ENCODE results near the gene STRA8. TPM values are rescaled to one million over a fixed set of nuclear protein-coding genes. Genes with fewer than 3 reads are reported as not detected.
A peak's percentile ranks its signal among the peaks of the same experiment; 100 is the strongest.

The STRA8 gene
- total and polyA plus RNA-seq, 2 donors from 2014 or later = 0.43 TPM; not detected in 1

DNA sequence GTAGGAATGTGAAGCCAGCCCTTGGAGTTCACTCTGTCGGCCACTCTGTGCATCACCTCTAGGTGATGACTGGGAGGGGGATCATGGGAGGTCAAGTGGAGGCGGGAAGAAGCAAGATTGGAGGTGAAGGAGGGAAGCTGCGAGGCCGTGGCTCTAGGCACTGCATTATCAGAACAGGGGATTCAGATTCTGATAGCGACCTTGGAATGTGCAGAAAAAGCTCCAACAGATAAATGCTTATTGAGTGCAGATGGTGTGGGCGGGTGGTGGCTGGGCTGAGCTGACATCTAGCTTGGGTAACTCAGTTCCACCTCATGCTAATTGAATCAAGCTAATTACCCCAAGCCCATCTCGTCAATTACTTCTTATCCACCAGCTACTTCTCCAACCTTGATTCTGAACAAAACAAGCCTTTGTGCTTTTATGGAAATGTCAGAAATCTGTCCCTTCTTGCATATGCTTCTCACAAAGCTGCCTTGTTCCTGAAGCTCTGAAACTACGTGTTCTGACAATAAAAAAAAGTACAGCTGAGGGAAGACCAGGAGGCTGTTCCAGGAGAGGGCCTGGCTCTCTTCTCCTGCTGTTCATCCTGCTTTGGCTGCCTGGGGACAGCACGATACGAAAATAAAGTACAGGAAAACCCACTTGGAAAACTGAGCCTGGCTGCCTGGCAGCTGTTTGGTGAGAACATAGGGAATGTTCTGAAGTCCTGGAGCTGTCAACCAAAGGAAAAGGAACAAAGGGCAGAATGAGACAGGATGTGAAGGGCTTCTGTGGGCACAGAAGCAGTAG, 27.5 kb downstream of the STRA8 start:
- no peaks in the 10 kb centered on the region for H3K27me3 ChIP-seq (ENCODE audit: control insufficient read depth, insufficient read depth, low read length)
- intact Hi-C loops (cut with DNase I) = no loop called here
- TF ChIP-seq, protein P1, sequence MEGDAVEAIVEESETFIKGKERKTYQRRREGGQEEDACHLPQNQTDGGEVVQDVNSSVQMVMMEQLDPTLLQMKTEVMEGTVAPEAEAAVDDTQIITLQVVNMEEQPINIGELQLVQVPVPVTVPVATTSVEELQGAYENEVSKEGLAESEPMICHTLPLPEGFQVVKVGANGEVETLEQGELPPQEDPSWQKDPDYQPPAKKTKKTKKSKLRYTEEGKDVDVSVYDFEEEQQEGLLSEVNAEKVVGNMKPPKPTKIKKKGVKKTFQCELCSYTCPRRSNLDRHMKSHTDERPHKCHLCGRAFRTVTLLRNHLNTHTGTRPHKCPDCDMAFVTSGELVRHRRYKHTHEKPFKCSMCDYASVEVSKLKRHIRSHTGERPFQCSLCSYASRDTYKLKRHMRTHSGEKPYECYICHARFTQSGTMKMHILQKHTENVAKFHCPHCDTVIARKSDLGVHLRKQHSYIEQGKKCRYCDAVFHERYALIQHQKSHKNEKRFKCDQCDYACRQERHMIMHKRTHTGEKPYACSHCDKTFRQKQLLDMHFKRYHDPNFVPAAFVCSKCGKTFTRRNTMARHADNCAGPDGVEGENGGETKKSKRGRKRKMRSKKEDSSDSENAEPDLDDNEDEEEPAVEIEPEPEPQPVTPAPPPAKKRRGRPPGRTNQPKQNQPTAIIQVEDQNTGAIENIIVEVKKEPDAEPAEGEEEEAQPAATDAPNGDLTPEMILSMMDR (IDR thresholded peaks at IDR 0.05; ENCODE audit: borderline replicate concordance, extremely low read depth, insufficient read depth) = no peak
- H3K9me3 ChIP-seq (ENCODE audit: control insufficient read depth in 2 of 3, insufficient read depth in 1 of 3, low read length in 3 of 3) = no peaks in the 10 kb centered on the region
- DNase-seq = peak in 1 of 5 donors; percentile 30
- H3K27ac ChIP-seq (ENCODE audit: low read depth in 2 of 2, low read length in 2 of 2) = no peak overlapping the region
- no peaks in the 10 kb centered on the region for H3K4me1 ChIP-seq (ENCODE audit: control insufficient read depth in 2 of 3, insufficient read depth in 2 of 3, low read depth in 1 of 3, low read length in 3 of 3)
- H3K4me3 ChIP-seq (ENCODE audit: low read length in 3 of 3) = no peak overlapping the region
- FAIRE-seq = no peak
- no peaks in the 10 kb centered on the region for H3K36me3 ChIP-seq (ENCODE audit: control insufficient read depth in 2 of 3, insufficient read depth in 3 of 3, low read length in 3 of 3)
- H3K9ac ChIP-seq (ENCODE audit: low read length in 3 of 3) = no peak overlapping the region

- TF ChIP-seq, protein P1 (IDR thresholded peaks at IDR 0.05; ENCODE audit: borderline replicate concordance, extremely low read depth, insufficient read depth) = no peak
- FAIRE-seq (no peak), DNase-seq (no peak)
- intact Hi-C loops (cut with DNase I) = no loop called here
- Histone ChIP-seq H3K9me3 (ENCODE audit: control insufficient read depth in 2 of 3, insufficient read depth in 1 of 3, low read length in 3 of 3) (no peaks in the 10 kb centered on the region), H3K9ac (ENCODE audit: low read length in 3 of 3) (no peak overlapping the region), H3K4me3 (ENCODE audit: low read length in 3 of 3) (no peak overlapping the region), H3K27ac (ENCODE audit: low read depth in 2 of 2, low read length in 2 of 2) (no peak overlapping the region), H3K27me3 (ENCODE audit: control insufficient read depth, insufficient read depth, low read length) (no peaks in the 10 kb centered on the region), H3K36me3 (ENCODE audit: control insufficient read depth in 2 of 3, insufficient read depth in 3 of 3, low read length in 3 of 3) (no peaks in the 10 kb centered on the region), H3K4me1 (ENCODE audit: control insufficient read depth in 2 of 3, insufficient read depth in 2 of 3, low read depth in 1 of 3, low read length in 3 of 3) (no peaks in the 10 kb centered on the region)
Observed at GRCh38 chr7:135262623-135263320, 29.1 kb downstream of the STRA8 start.

DNA sequence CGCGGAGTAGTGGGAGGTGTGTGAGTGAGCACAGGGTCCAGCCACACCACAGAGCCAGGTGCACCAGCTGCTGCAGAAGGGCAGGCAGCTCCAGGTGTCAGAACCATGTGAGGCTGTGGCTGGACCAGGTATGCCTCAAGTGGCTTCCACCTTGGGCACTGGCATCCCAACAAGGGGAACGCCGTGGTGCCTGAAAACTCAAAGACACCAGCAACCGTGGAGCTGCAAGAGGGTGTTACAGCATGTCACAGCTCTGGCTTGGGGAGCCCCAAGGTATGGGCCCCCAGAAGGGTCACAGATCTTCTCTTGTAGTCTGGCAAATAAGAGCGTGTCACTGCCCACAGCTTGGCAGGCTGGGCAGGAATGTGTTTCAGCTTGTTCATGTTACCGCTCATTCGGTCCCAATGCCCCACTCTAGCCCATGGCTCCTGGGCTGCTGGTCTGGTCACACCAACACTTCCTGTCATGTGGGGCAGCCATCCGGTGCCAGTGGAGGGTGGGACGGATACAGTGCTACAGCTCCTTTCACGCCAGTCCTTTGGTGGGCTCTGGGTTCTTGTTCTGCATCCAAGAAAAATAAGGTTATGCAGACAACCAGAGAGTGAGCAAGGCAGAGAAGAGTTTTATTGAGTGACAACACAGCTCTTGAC, 29.8 kb downstream of the STRA8 start:
- no peaks in the 10 kb centered on the region for H3K4me1 ChIP-seq (ENCODE audit: control insufficient read depth in 2 of 3, insufficient read depth in 2 of 3, low read depth in 1 of 3, low read length in 3 of 3)
- H3K27me3 ChIP-seq (ENCODE audit: control insufficient read depth, insufficient read depth, low read length) = no peaks in the 10 kb centered on the region
- no peak overlapping the region for H3K27ac ChIP-seq (ENCODE audit: low read depth in 2 of 2, low read length in 2 of 2)
- intact Hi-C loops (cut with DNase I) = no loop called here
- no peak overlapping the region for H3K9ac ChIP-seq (ENCODE audit: low read length in 3 of 3)
- H3K36me3 ChIP-seq (ENCODE audit: control insufficient read depth in 2 of 3, insufficient read depth in 3 of 3, low read length in 3 of 3) = no peaks in the 10 kb centered on the region
- no peak for FAIRE-seq
- H3K4me3 ChIP-seq (ENCODE audit: low read length in 3 of 3) = no peak overlapping the region
- TF ChIP-seq, protein P1 (IDR thresholded peaks at IDR 0.05; ENCODE audit: borderline replicate concordance, extremely low read depth, insufficient read depth) = no peak
- no peak for DNase-seq
- no peaks in the 10 kb centered on the region for H3K9me3 ChIP-seq (ENCODE audit: control insufficient read depth in 2 of 3, insufficient read depth in 1 of 3, low read length in 3 of 3)
